Inflammatory macrophage treated with lipopolysaccharide for 4 hours (primary cell): Measurements from ENCODE around the gene PMPCB.
A peak's percentile ranks its signal among the peaks of the same experiment; 100 is the strongest.

ENCODE experiments used
- DNase-seq: peaks from one replicate; pipeline ENCODE4 v3.0.0-alpha.2; 2020

Gene PMPCB

DNA sequence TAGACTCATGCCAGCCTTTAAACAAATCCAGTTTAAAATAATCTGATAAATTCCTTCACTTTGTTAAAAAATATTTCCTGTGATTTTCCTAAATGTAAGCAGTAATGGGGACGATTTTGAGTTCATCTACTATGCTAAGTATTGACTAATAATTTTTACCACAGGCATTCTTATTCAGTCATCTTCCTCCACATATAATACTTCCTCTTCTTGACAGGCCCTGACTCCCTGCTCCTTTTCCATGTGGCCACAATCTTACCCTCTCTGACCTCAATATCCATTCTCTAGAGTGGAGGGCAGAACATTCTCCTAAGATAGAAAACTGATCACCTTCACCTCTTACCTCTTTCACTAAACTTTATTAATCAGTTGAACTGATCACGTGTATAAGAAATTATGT is 39.5 kb downstream of the PMPCB start:
- peak; percentile 55 for DNase-seq

DNA sequence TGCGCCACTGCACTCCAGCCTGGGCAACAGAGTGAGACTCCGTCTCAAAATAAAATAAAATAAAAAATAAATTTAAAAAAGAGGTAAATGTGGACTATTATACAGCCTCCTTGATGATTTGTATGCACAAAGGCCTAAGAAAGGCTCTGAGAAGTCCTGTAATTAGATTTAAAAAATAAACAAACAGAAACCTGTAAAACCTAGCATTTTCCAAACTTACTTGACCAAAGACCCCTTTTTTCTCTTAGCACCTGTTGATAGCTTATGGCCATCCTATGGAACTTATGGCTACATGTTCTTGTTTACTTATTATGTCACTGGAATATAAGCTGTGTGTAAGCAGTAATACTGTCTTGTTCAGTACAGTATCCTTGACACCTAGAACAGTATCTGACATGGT is 41.6 kb downstream of the PMPCB start:
- DNase-seq, result no peak

DNA sequence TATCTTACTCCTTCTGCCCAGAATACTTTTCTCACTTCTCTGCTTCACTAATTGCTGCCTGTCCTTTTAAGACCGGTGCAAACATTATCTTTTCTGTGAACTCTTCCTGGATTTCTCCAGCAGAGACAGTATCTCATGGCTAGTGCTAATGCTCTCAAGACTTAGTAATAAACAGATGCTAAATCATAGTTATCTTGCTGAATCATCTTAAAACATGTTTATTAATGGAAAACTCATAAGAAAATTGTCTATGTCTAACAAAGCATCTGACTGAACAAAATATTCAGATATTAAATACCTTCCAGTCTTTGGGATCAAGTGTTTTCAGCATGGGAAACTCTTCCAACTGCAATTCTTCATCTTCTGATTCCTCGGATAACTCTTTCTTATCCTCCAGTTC is 44.2 kb downstream of the PMPCB start:
- DNase-seq, result no peak

DNA sequence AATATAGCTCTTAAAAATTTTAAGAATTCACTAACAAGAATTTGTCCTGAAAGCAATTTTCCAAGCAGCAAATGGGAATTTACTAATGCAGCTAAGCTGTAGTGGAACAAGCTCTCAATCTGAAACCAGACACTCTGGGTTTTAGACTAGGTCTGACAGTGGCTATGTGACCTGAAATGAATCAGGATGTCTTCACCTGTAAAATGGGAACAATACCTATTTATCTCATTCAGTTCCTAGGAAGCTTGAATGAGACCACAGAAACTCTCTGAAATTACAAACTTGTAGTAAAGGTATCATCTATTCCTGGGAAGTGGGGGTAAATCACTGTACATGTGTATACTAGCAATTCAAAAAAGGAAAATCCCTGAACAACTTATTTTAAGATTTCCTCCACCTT is 46.1 kb downstream of the PMPCB start:
- DNase-seq, result no peak

DNA sequence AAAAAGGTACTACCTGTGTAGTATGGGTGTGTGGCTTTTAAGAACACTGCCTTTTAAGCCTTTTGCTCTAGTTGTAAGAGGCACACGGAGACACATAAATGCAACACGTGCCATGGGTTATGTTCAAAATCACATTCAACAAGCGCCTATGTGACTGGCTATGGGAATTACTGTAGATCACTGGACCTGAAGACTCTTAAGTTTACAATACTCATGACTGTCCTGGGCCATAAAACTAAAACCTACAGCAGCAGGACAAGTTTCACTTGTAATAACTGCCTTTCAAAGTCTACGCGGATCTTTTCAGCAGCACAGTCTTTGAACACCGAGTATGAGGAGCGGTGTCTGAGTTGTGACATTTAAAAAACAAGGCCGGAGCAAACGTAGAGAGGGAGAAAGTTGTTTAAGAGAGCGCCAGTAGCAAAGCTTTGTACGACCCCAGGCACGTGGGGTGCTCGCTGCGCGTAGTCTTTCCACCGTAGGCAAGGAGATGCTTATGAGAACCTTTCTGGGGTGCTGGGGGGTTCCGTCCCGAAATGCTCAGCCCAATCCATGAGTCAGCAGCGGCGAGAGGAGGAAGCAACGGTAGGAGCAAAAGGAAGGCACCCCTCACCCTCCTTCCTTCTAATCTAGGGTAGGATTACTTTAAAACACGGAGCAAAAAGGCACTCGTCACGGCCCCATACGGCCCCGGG is 46.7 kb downstream of the PMPCB start:
- DNase-seq, result peak; percentile 29

DNA sequence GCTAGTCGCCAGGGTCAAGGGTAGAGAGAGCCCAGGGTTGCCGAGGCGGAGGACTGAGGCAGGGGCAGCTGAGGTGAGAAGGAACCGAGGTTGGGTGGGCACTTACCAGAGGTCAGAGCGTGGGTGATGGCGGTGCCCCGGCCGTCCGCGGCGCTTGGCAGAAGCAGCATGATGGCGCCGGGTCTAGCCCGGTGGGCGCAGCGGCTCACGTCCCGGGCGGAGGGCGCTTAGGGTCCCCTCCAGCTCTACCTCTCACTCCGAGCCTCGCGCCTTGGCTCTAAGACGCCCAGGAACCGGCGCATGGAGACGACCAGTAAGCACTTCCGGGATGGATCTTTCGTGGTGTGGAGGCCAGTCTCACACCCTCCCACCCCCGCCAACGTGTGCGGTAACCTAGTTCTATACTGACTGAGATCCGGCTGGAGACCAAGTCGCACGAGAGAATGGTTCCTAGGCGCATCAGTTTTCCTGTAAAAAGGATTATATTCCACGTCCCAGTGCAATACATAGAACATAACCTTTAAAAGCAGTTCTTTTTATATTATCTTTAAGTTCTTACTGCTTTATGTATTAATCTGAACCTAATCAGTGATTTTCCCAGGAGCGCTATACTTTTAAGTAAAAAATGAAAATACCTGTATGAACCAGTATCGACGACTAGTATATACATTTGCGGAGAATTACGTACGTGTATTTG is 47.4 kb downstream of the PMPCB start, which contains the start of gene DNAJC2:
Gene DNAJC2, minus strand, starts transcription at position 315 of the 697 bp plus-strand sequence. Its CDS starts 145 bp downstream, at position 170.
- peak; percentile 91 for DNase-seq

DNA sequence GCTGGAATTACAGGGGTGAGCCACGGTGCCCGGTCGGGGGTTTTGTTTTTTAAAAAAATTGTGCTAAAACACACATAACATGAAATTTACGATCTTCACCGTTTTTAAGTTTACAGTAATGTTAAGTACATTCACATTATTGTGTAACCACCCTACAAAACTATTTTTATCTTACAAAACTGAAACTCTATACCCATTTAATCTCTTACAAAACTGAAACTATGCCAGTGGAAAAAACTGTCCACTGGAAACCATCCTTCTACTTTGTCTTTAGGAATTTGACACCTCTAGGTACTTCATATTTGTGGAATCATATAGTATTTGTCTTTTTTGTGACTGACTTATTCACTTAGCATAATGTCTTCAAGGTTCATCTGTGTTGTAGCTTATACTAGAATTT is 49.2 kb downstream of the PMPCB start:
- peak; percentile 63 for DNase-seq

DNA sequence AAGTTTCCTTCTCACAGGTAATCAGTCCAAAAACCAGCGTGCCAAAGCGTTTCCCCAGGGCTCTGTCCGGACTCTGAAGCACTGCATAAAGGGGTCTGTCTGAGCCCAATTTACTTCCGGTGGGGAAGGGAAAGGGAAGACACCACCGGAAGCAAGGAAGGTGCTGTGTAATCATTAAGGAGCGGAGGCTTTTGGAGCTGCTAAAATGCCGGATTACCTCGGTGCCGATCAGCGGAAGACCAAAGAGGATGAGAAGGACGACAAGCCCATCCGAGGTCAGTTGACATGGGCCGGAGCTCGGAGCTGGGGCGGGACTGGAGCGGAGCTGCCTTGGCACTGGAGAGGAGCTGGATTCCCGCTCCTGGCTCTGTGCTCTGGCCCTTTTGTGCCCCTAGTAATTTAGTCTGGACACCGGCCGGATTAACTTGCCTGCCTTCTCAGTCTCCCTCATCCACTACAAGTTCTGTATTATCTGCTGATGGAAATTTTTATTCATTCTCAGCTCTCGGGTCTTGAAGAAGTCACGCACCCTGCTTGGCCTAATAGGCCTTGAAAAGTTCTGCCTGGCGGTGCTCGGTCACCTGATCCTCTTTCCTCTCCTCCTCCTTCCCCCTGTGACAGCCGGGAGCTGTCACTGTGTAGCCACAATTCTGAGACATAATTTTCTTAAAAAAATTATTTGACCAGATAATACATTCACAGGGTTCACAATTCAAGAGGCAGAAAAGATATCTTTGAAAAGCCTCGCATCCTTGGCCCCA is 50.5 kb downstream of the PMPCB start, which contains the start of gene PSMC2:
Gene PSMC2, plus strand, starts transcription at position 137 of the 761 bp plus-strand sequence. Its CDS starts 69 bp downstream, at position 206.
- DNase-seq, result peak; percentile 86

DNA sequence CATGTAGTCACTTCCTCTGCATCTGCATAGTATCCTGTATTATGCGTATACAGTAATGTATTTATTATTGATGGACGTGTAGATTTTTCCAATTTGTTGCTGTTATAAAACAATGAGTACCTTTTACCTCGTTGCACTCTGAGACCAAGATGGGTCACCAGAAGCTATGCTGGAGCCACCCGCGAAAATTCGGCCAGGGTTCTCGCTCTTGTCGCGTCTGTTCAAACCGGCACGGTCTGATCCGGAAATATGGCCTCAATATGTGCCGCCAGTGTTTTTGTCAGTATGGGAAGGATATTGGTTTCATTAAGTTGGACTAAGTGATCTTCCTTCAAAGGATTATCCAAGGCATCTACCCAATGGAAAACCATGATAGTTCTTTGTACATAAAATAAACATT is 51.2 kb downstream of the PMPCB start:
- no peak for DNase-seq

DNA sequence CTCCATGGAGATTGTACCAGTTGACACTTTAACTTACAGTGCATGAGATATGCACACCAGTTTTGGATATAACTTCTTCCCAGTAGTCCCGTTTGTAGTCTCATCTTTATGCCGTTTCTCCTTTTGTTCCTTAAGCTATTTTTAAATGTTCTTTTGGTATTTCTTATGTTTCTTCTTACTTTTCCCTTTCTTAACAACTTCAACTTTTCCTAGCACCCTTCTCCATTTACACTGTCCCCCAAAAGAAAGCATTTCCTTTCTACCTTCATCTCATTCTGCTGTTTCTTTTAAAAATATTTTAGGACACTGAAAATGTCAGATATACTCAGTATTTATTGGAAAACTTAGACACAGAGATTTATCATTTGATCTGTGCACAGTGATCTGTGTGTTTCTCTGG is 51.7 kb downstream of the PMPCB start:
- DNase-seq, result no peak

DNA sequence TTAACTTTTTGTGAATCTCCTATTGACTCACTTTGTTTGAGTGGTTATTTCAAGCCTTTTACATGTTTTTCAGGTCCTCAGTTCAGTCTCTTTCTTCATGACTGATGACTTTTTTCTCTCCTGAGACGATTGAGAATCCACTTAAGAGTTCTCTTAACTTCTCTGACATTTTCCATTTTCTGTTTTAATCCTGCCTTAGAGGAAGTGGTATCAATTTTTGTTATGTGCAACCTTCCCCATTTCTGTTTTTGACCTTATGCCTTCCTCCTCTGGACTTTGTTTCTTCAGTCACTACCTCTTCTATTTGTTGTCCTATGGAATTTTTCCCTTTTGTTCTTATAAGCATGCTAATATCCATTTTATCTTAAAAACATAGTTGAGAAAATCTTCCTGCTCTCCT is 52.6 kb downstream of the PMPCB start:
- DNase-seq, result peak; percentile 63
